WI38 (cell line): Measurements from ENCODE around the gene GNL3L.
"Not testable (repeated sequence)": the region's sequence is repeated elsewhere in the genome, so short reads cannot be mapped to it uniquely, and the experiment has no call there.

Experiments used
- H3K4me3 ChIP-seq: 2 replicates; pipeline ENCODE4 v1.5.1; 2011; ENCODE audit warnings: low read depth, mild to moderate bottlenecking, control low read depth, low read length
- TF ChIP-seq, protein P1 (sequence below): IDR thresholded peaks from 2 replicates; pipeline ENCODE4 v1.5.1; 2012; ENCODE audit warnings: low read depth, mild to moderate bottlenecking, control low read depth, low read length

Gene GNL3L, protein sequence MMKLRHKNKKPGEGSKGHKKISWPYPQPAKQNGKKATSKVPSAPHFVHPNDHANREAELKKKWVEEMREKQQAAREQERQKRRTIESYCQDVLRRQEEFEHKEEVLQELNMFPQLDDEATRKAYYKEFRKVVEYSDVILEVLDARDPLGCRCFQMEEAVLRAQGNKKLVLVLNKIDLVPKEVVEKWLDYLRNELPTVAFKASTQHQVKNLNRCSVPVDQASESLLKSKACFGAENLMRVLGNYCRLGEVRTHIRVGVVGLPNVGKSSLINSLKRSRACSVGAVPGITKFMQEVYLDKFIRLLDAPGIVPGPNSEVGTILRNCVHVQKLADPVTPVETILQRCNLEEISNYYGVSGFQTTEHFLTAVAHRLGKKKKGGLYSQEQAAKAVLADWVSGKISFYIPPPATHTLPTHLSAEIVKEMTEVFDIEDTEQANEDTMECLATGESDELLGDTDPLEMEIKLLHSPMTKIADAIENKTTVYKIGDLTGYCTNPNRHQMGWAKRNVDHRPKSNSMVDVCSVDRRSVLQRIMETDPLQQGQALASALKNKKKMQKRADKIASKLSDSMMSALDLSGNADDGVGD

DNA sequence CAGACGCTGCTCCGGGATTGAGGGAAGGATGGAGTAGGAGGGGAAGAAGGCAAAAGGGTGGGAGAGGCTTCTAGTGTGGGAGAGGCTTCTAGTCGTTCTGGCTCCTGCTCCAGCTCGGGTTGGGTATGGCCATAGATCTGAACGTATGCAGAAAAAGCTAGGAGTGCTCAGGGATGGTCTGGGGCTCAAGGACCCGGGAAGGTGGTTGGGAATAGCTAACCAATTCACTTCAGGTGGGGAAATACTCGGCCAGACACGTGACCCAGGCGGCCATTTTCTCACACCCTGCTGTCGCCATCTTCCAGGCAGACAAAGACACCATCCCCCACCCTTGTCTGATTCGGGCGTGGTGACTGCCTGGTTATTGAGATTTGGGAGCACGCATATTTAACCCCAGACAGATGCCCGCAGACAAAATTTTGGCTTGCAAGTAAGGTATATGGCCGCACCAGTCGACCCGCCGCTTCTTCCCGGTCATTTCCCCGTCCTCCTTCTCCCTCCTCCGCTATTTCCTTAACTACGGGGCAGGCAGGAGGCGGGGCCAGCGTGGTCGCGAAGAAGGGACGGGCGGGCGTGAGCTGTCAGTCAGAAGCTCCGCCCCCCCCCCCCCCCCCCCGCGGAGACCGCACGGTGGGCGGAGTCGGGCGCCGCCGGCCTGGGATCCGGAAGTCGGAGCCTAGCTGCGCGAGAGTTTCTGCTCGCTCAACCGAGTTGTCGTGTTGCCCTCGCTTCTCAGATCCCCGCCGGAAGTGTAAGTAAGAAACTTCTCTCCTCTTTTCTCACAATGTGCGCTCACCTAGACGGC lies at the start of gene GNL3L:
TSS of gene GNL3L (plus strand) at position 668 of the 805 bp plus-strand sequence. CDS start 2,348 bp downstream, outside the sequence.
- H3K4me3 ChIP-seq = peak within 1 kb of the TSS; percentile 78
- TF ChIP-seq, protein P1, sequence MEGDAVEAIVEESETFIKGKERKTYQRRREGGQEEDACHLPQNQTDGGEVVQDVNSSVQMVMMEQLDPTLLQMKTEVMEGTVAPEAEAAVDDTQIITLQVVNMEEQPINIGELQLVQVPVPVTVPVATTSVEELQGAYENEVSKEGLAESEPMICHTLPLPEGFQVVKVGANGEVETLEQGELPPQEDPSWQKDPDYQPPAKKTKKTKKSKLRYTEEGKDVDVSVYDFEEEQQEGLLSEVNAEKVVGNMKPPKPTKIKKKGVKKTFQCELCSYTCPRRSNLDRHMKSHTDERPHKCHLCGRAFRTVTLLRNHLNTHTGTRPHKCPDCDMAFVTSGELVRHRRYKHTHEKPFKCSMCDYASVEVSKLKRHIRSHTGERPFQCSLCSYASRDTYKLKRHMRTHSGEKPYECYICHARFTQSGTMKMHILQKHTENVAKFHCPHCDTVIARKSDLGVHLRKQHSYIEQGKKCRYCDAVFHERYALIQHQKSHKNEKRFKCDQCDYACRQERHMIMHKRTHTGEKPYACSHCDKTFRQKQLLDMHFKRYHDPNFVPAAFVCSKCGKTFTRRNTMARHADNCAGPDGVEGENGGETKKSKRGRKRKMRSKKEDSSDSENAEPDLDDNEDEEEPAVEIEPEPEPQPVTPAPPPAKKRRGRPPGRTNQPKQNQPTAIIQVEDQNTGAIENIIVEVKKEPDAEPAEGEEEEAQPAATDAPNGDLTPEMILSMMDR = no peak

DNA sequence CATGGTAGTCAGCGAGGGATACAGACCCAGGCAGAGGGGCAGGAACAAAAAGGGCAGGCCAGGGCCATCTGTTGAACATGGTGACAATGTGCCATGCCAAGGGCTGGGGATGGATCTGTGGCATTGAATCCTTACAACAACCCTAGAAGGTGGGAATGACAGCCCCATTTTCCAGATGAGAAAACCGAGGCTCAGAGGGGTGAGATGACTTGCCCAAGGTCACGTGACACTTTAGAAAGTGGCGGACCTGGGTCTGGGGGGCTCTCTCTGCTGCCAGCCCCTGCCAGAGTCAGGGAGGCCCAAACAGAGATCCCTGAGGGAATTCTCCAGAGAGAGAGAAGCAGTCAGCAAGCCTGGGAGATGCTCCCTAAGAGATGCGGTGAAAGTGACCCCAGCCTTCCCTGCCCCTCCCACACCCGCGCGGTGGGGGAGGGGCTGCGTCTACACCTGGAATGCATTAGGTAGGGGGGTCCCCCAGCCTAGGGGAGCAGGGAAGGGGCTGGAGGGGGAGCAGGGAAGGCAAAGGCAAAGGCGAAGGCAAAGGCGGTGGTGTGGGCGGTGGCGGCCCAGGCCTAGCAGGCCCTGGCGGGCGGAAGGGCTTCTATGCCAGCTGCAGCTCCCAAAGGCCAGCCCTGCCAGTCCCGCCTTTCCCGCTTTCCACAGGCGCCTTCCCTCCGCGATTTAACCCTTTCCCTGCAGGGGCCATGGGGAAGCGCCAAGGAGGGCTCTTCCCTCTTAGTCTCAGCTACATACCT lies 47.0 kb upstream of the GNL3L start:
- no peak overlapping the region for H3K4me3 ChIP-seq
- TF ChIP-seq, protein P1 = no peak

DNA sequence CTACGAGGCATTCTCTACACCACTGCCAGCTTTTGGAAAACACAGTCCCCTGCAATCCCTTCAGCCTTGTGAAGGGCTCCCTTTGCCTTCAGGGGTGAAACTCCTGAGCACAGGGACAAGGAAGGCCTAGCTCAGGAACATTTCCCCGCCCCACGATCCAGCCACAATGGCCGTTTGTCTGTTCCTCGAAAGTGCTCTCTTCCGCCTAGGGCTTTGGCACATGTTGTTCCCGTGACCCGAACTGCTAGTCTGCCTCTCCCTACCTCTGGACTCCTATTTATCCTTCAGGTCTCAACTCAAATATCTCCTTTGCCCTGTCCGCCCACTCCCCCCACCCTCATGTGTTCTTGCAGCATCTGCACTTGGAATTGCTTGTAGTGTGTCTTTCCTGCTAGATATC lies 46.1 kb upstream of the GNL3L start:
- H3K4me3 ChIP-seq = no peak overlapping the region
- TF ChIP-seq, protein P1 = no peak

DNA sequence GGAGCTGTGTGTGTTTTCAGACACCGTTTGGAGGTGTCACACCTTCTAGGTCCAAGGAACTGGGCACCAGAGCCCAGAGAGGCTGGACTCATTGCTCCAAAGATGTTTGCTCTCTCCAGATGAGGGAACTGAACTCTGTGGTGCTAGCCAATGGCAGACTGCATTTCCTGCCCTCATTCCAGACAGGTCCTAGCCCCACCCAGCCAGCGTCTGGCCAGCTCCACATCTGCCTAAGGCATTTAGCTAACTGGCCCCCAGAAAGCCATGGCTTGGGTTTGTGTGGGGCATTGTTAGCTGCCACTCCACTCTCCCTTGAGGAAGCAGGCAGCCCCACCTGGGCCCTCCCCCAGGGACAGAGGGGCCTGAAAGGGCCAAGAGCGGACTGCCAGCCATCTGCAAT lies 45.4 kb upstream of the GNL3L start:
- no peak overlapping the region for H3K4me3 ChIP-seq
- TF ChIP-seq, protein P1 = no peak

DNA sequence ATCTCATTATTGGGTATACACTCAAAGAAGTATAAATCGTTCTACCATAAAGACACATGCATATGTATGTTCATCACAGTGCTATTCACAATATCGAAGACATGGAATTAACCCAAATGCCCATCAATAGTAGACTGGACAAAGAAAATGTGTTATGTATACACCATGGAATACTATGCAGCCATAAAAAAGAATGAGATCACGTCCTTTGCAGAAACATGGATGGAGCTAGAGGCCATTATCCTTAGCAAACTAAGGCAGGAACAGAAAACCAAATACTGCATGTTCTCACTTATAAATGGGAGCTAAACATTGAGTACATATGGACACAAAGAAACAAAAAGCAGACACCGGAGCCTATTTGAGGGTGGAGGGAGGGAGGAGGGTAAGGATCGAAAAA lies 40.2 kb upstream of the GNL3L start:
- not testable (repeated sequence) for H3K4me3 ChIP-seq

DNA sequence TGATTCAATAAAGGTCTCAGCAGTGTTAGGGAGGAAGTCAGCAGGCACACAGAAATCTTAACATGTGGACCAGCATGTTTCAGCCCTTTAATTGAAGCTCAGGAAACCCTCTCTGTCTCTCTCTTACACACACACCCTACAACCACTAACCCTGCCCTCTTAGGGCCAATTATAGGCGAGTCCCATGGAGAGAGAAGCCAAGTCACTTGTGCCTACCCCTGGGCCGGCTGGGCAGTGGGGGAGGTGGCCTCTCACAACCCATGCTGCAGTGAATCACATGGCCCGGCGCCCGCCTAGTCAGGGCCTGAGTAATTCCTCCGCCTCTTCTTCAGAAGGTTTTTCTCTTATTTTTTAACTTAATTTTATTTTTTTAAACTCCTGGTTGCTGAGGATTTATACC lies 37.7 kb upstream of the GNL3L start:
- TF ChIP-seq, protein P1 = no peak
- no peak overlapping the region for H3K4me3 ChIP-seq

DNA sequence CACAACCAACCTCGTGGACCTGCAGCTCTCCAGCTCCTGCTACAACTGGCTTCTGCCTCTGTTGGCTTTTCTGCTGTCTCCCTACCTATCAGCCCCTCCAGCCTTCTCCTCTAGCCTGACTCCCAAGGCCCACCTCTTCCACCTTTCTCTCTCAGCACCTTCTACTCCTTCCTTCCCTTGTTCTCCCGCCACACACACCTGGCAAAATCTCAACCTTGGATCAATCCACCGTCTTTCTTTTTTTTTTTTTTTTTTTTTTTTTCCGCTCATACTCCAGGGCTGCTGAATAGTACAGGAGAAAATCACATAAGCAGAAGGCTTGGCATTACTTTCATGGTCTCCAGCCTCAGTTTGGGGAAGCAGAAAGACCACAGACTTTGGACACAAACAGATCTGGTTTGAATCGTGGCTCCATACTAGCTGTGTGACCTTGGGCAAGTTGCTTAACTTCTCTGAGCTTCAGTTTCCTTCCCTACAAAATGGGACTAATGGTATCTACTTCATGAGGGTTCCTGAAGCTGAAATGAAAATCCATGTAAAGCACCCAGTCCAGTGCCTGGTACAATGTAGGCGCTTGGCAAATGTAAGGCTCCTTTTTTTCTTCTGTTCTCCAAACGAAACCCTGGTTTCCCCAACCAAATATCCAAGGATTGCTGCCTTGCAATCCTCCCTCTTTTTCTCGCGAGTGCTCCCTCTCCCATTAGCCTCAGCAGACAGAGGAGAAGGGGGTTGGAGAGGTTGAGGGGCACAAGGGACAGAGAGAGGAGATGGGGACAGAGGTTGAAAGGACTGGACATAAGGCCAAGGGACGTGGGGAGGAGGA lies 35.6 kb upstream of the GNL3L start:
- H3K4me3 ChIP-seq = peak overlapping the region; percentile 67
- TF ChIP-seq, protein P1 = no peak
